GM12878 (cell line): ENCODE data around the gene CYBC1. TPM values are rescaled to one million over a fixed set of nuclear protein-coding genes. Genes with fewer than 3 reads are reported as not detected.

Source experiments
- CEBPB ChIP-seq, 2 experiments: fragments of 150-350 bp in 1 of 2; IDR thresholded peaks; 2 replicates each; pipeline ENCODE4 v1.6.1; 2012 to 2014; ENCODE audit warnings: low read depth in 2 of 2, low read length in 2 of 2, borderline replicate concordance in 1 of 2, inconsistent platforms in 1 of 2
- CHD2 ChIP-seq: IDR thresholded peaks from 2 replicates; pipeline ENCODE4 v1.6.1; 2011; ENCODE audit warnings: low read depth, low read length, improper control_type of control experiment, borderline replicate concordance
- CREM ChIP-seq: IDR thresholded peaks from 2 replicates; pipeline ENCODE4 v1.6.1; 2014; ENCODE audit warnings: antibody characterized with exemption, low read depth
- ETV6 ChIP-seq, 2 experiments: fragments of 450-650 bp in 1 of 2; IDR thresholded peaks in 1 of 2; conservative IDR thresholded peaks in 1 of 2; 2 replicates each; pipeline ENCODE4 v1.6.1; 2014; ENCODE audit warnings: antibody characterized with exemption in 1 of 2, borderline replicate concordance in 1 of 2, low read depth in 1 of 2, mild to moderate bottlenecking in 1 of 2, moderate library complexity in 1 of 2
- FOXK2 ChIP-seq: fragments of 450-650 bp; IDR thresholded peaks from 2 replicates; pipeline ENCODE4 v1.6.1; 2017; ENCODE audit warnings: mild to moderate bottlenecking, moderate library complexity
- GABPA ChIP-seq: IDR thresholded peaks from 2 replicates; pipeline ENCODE4 v1.6.1; 2014; ENCODE audit warnings: antibody characterized with exemption, low read depth, mild to moderate bottlenecking, inconsistent platforms
- HDGF ChIP-seq: fragments of 450-650 bp; IDR thresholded peaks from 2 replicates; pipeline ENCODE4 v1.6.1; 2016; ENCODE audit warnings: antibody characterized with exemption
- JUNB ChIP-seq: IDR thresholded peaks from 2 replicates; pipeline ENCODE4 v1.6.1; 2016; ENCODE audit warnings: antibody characterized with exemption, mild to moderate bottlenecking
- JUND ChIP-seq: IDR thresholded peaks from 2 replicates; pipeline ENCODE4 v1.6.1; 2012; ENCODE audit warnings: low read depth, mild to moderate bottlenecking, low read length, improper control_type of control experiment, moderate library complexity
- PAX5 ChIP-seq: IDR thresholded peaks from 2 replicates; pipeline ENCODE4 v1.6.1; 2011; ENCODE audit warnings: low read depth, low read length, borderline replicate concordance
- RAD51 ChIP-seq: fragments of 450-650 bp; IDR thresholded peaks from 2 replicates; pipeline ENCODE4 v1.6.1; 2016; ENCODE audit warnings: moderate library complexity, mild to moderate bottlenecking, inconsistent platforms
- SMAD1 ChIP-seq: fragments of 450-650 bp; IDR thresholded peaks from 2 replicates; pipeline ENCODE4 v1.6.1; 2018; ENCODE audit warnings: mild to moderate bottlenecking, low read depth; ENCODE audit not compliant: partially characterized antibody
- SREBF2 ChIP-seq: IDR thresholded peaks from 2 replicates; pipeline ENCODE4 v1.6.1; 2012; ENCODE audit warnings: mild to moderate bottlenecking, low read length
- STAT3 ChIP-seq: IDR thresholded peaks from 2 replicates; pipeline ENCODE4 v1.6.1; 2011; ENCODE audit warnings: low read depth, low read length, improper control_type of control experiment
- TBL1XR1 ChIP-seq: IDR thresholded peaks from 2 replicates; pipeline ENCODE4 v1.6.1; 2012; ENCODE audit warnings: low read depth, low read length, improper control_type of control experiment
- TCF7 ChIP-seq: IDR thresholded peaks from 2 replicates; pipeline ENCODE4 v1.6.1; 2014; ENCODE audit warnings: antibody characterized with exemption, borderline replicate concordance
- ZNF207 ChIP-seq: fragments of 450-650 bp; IDR thresholded peaks from 2 replicates; pipeline ENCODE4 v1.6.1; 2014; ENCODE audit warnings: antibody characterized with exemption, mild to moderate bottlenecking, borderline replicate concordance
- ZNF24 ChIP-seq: fragments of 450-650 bp; IDR thresholded peaks from 2 replicates; pipeline ENCODE4 v1.6.1; 2017; ENCODE audit warnings: antibody characterized with exemption, mild to moderate bottlenecking
- ZZZ3 ChIP-seq: IDR thresholded peaks from 2 replicates; pipeline ENCODE4 v1.6.1; 2011; ENCODE audit warnings: low read depth; ENCODE audit not compliant: control insufficient read depth, insufficient read length
- polyA plus RNA-seq, 11 experiments: library from polyadenylated mRNA; depleted of rRNA in 4 of 11; unstranded in 6 of 11; stranded (reverse) in 5 of 11; fragments of >200 nt; fragmentation: Nextera tagmentation in 4 of 11; fragmentation: Illumina TruSeq in 1 of 11; extraction: Ambion mirVana in 4 of 11; extraction: Trizol in 1 of 11; gene quantifications; 1 replicate in 1 of 11; 2 replicates in 10 of 11; pipeline versions ENCODE4 v1.2.1 to v1.2.3, GENCODE V29; 2011 to 2016; ENCODE audit warnings: inconsistent platforms in 2 of 11, missing spikeins in 2 of 11, low read depth in 1 of 11
- total RNA-seq, 4 experiments: library from RNA; depleted of rRNA in 3 of 4; stranded (reverse); fragments of >200 nt in 3 of 4; fragmentation: Illumina TruSeq in 1 of 4; extraction: Trizol in 1 of 4; gene quantifications; 2 replicates each; pipeline versions ENCODE4 v1.2.1 to v1.2.3, GENCODE V29; 2013 to 2021
- TF ChIP-seq, protein P1 (sequence below): fragments of 450-650 bp; IDR thresholded peaks from 2 replicates; pipeline ENCODE4 v1.6.1; 2017; ENCODE audit warnings: mild to moderate bottlenecking, moderate library complexity
- TF ChIP-seq, protein P2 (sequence below): IDR thresholded peaks from 2 replicates; pipeline ENCODE4 v1.6.1; 2012; ENCODE audit warnings: mild to moderate bottlenecking, low read depth, low read length
- TF ChIP-seq, protein P3 (sequence below): fragments of 150-350 bp; IDR thresholded peaks from 2 replicates; pipeline ENCODE4 v1.6.1; 2014; ENCODE audit warnings: mild to moderate bottlenecking, low read depth, low read length

The CYBC1 gene
- total and polyA plus RNA-seq, 10 of the 15 experiments (the other 5 are each of a cell fraction or from before 2014, with no cell fraction given), result 4.2 to 162 (median 133) TPM

GRCh38 chr17:82450357-82451106, at the start of gene CYBC1 (continued):
- peak; percentile 83 for TF ChIP-seq ZNF207
- peak; percentile 32; the same call in 1 of the 2 replicates for TF ChIP-seq CREM
- TF ChIP-seq, protein P1, sequence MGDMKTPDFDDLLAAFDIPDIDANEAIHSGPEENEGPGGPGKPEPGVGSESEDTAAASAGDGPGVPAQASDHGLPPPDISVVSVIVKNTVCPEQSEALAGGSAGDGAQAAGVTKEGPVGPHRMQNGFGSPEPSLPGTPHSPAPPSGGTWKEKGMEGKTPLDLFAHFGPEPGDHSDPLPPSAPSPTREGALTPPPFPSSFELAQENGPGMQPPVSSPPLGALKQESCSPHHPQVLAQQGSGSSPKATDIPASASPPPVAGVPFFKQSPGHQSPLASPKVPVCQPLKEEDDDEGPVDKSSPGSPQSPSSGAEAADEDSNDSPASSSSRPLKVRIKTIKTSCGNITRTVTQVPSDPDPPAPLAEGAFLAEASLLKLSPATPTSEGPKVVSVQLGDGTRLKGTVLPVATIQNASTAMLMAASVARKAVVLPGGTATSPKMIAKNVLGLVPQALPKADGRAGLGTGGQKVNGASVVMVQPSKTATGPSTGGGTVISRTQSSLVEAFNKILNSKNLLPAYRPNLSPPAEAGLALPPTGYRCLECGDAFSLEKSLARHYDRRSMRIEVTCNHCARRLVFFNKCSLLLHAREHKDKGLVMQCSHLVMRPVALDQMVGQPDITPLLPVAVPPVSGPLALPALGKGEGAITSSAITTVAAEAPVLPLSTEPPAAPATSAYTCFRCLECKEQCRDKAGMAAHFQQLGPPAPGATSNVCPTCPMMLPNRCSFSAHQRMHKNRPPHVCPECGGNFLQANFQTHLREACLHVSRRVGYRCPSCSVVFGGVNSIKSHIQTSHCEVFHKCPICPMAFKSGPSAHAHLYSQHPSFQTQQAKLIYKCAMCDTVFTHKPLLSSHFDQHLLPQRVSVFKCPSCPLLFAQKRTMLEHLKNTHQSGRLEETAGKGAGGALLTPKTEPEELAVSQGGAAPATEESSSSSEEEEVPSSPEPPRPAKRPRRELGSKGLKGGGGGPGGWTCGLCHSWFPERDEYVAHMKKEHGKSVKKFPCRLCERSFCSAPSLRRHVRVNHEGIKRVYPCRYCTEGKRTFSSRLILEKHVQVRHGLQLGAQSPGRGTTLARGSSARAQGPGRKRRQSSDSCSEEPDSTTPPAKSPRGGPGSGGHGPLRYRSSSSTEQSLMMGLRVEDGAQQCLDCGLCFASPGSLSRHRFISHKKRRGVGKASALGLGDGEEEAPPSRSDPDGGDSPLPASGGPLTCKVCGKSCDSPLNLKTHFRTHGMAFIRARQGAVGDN, result no peak; the same call in none of the 2 replicates
- no peak for TF ChIP-seq SREBF2
- TF ChIP-seq GABPA, result peak; percentile 68
- 0 out of 2 replicates have a peak, but pooled peaks have one; percentile 32 for TF ChIP-seq ZNF24
- no peak for TF ChIP-seq PAX5
- 0 out of 2 replicates have a peak, but pooled peaks have one; percentile 47 for TF ChIP-seq CHD2
- TF ChIP-seq JUND, result no peak
- TF ChIP-seq, protein P2, sequence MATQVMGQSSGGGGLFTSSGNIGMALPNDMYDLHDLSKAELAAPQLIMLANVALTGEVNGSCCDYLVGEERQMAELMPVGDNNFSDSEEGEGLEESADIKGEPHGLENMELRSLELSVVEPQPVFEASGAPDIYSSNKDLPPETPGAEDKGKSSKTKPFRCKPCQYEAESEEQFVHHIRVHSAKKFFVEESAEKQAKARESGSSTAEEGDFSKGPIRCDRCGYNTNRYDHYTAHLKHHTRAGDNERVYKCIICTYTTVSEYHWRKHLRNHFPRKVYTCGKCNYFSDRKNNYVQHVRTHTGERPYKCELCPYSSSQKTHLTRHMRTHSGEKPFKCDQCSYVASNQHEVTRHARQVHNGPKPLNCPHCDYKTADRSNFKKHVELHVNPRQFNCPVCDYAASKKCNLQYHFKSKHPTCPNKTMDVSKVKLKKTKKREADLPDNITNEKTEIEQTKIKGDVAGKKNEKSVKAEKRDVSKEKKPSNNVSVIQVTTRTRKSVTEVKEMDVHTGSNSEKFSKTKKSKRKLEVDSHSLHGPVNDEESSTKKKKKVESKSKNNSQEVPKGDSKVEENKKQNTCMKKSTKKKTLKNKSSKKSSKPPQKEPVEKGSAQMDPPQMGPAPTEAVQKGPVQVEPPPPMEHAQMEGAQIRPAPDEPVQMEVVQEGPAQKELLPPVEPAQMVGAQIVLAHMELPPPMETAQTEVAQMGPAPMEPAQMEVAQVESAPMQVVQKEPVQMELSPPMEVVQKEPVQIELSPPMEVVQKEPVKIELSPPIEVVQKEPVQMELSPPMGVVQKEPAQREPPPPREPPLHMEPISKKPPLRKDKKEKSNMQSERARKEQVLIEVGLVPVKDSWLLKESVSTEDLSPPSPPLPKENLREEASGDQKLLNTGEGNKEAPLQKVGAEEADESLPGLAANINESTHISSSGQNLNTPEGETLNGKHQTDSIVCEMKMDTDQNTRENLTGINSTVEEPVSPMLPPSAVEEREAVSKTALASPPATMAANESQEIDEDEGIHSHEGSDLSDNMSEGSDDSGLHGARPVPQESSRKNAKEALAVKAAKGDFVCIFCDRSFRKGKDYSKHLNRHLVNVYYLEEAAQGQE, result no peak
- no peak for TF ChIP-seq RAD51
- TF ChIP-seq SMAD1, result no peak
- TF ChIP-seq TCF7, result no peak
- no peak for TF ChIP-seq CEBPB (IDR thresholded peaks at IDR 0.05; ENCODE audit: borderline replicate concordance in 1 of 2, low read depth in 2 of 2, low read length in 2 of 2)
- no peak for TF ChIP-seq JUNB
- TF ChIP-seq, protein P3, sequence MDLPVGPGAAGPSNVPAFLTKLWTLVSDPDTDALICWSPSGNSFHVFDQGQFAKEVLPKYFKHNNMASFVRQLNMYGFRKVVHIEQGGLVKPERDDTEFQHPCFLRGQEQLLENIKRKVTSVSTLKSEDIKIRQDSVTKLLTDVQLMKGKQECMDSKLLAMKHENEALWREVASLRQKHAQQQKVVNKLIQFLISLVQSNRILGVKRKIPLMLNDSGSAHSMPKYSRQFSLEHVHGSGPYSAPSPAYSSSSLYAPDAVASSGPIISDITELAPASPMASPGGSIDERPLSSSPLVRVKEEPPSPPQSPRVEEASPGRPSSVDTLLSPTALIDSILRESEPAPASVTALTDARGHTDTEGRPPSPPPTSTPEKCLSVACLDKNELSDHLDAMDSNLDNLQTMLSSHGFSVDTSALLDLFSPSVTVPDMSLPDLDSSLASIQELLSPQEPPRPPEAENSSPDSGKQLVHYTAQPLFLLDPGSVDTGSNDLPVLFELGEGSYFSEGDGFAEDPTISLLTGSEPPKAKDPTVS, result no peak
- no peak for TF ChIP-seq FOXK2
- 0 out of 2 replicates have a peak, but pooled peaks have one; percentile 37 for TF ChIP-seq TBL1XR1
- no peak for TF ChIP-seq ZZZ3
- peak in 1 of 2 experiments; percentile 61; a peak in 1 of 4 replicates for TF ChIP-seq ETV6 (conservative IDR thresholded peaks at IDR 0.05 in 1 of 2, IDR thresholded peaks at IDR 0.05 in 1 of 2; ENCODE audit: borderline replicate concordance in 1 of 2, low read depth in 1 of 2)
- TF ChIP-seq HDGF, result no peak
- no peak for TF ChIP-seq STAT3
